Duodenal mucosa (tissue), 2 donors: ENCODE data around the gene C3orf38.
A peak's percentile ranks its signal among the peaks of the same experiment; 100 is the strongest.
"Not testable (repeated sequence)": the region's sequence is repeated elsewhere in the genome, so short reads cannot be mapped to it uniquely, and the experiment has no call there.

ENCODE experiments used
- H3K27ac ChIP-seq: one replicate; pipeline ENCODE4 v1.7.0; 2013; ENCODE audit warnings: low read depth, low read length
- H3K27me3 ChIP-seq, 2 donors: one replicate each; pipeline ENCODE4 v1.7.0; 2013; ENCODE audit warnings: low read length in 2 of 2, control low read depth in 1 of 2; ENCODE audit not compliant: insufficient read depth in 2 of 2, control insufficient read depth in 1 of 2
- H3K36me3 ChIP-seq, 2 donors: one replicate each; pipeline ENCODE4 v1.7.0; 2013; ENCODE audit warnings: low read length in 2 of 2, control low read depth in 1 of 2; ENCODE audit not compliant: insufficient read depth in 2 of 2, control insufficient read depth in 1 of 2
- H3K4me1 ChIP-seq, 2 donors: one replicate each; pipeline ENCODE4 v1.7.0; 2013; ENCODE audit warnings: low read length in 2 of 2, control low read depth in 1 of 2; ENCODE audit not compliant: insufficient read depth in 2 of 2, control insufficient read depth in 1 of 2
- H3K4me3 ChIP-seq, 2 donors: one replicate each; pipeline ENCODE4 v1.7.0; 2013; ENCODE audit warnings: low read length in 2 of 2, low read depth in 1 of 2
- H3K9ac ChIP-seq, 2 donors: one replicate each; pipeline ENCODE4 v1.7.0; 2013; ENCODE audit warnings: low read length in 2 of 2, low read depth in 1 of 2
- H3K9me3 ChIP-seq, 2 donors: one replicate each; pipeline ENCODE4 v1.7.0; 2013; ENCODE audit warnings: low read length in 2 of 2, control low read depth in 1 of 2; ENCODE audit not compliant: control insufficient read depth in 1 of 2

The C3orf38 gene

DNA sequence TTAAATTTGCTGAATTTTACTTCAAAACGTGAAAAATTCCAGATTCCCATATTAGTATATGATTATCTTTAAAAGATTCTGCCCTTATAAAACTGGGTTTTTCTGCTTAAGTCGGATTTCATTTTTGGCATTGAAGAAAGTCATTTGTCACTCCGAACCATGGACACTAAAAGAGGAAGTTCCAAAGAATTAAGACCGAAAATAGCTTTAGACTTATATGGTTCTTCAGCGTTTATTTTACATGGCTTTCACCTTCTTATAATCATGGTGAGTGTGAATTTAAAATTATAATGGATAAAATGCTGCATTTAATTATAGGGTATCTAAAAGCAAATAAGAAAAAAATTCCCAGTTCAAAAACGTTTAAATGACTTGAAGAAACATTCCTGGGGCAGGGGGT lies 1.0 kb downstream of the C3orf38 start:
- Histone ChIP-seq H3K27me3 (no peaks in the 10 kb centered on the region), H3K4me1 (peaks cover 22 to 28% of the 10 kb centered on the region in 2 donors), H3K9ac (peak overlapping the region; percentile 98 to 99), H3K4me3 (peak overlapping the region; percentile 98), H3K36me3 (peaks cover 9 to 19% of the 10 kb centered on the region in 2 donors), H3K9me3 (no peaks in the 10 kb centered on the region), H3K27ac (no peak overlapping the region)

DNA sequence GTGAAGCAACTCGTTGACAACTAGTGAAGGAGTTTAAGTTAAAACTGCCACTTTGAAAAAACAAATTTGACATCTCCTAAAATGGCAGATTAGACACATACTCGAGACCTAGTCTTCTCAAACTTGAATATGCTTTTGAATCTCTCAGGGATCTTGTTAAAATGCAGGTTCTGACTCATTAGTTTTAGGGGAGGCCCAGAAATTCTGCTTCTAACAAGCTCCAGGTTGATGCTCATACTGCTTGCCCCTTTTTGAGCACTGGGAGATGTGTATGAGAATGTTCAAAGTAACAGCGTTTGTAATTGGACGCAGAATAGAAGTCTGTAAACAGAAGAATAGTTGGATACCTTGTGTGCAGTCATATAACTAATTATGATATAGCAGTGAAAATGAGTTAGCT lies 1.6 kb downstream of the C3orf38 start:
- no peaks in the 10 kb centered on the region for H3K27me3 ChIP-seq
- H3K9ac ChIP-seq, result peak overlapping the region in 1 of 2 donors; percentile 57
- peaks cover 14 to 25% of the 10 kb centered on the region in 2 donors for H3K36me3 ChIP-seq
- H3K27ac ChIP-seq, result no peak overlapping the region
- H3K4me1 ChIP-seq, result peaks cover 22 to 28% of the 10 kb centered on the region in 2 donors
- H3K4me3 ChIP-seq, result peak overlapping the region; percentile 98
- no peaks in the 10 kb centered on the region for H3K9me3 ChIP-seq

DNA sequence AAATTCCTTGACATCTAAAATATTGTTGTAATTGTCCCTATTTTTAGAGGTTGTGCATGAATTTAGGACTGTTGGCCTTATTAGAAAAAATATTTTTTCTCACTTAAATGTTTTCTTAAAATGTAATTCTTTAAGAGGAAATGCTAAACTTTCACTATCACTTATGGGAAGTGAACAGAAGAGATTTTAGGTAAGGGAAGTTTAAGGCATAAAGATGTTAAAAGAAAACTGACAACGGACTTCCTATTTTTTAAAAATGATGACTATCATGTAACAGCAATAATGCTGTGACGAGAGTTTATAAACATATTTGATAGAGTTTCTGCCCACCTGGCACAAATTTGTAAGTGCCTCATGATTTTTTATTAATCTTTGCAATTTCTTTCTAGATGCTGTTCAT lies 3.1 kb downstream of the C3orf38 start:
- peaks cover 24 to 34% of the 10 kb centered on the region in 2 donors for H3K36me3 ChIP-seq
- H3K9me3 ChIP-seq, result no peaks in the 10 kb centered on the region
- H3K27ac ChIP-seq, result no peak overlapping the region
- no peak overlapping the region for H3K4me3 ChIP-seq
- no peaks in the 10 kb centered on the region for H3K27me3 ChIP-seq
- no peak overlapping the region for H3K9ac ChIP-seq
- peaks cover 15 to 22% of the 10 kb centered on the region in 2 donors for H3K4me1 ChIP-seq

DNA sequence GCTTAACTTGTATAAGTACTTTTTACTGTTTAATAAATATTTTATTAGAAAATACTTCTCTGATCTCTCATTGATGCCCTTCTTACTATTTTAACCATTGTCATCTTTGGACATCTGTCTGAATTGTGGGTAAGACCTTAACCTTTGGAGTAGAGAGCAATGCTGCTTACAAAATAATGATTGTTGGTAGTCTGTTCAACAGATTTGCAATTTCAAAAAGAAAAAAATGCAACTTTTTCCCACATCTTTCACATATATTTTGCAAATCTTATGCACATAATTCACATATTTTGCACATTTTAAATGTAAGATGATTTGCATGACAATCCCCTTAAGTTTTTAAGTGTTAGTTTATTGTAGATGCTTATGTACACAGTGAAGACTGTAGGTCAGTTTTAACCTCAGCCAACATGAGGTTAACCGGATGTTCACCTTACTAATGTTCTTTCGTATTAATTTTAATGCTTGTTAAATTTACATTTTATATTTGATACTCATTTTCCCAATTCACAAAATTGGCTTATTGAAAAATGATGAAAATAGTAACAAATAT lies 16.7 kb downstream of the C3orf38 start:
- Histone ChIP-seq H3K9me3 (no peaks in the 10 kb centered on the region), H3K27ac (no peak overlapping the region), H3K9ac (no peak overlapping the region), H3K4me3 (no peak overlapping the region), H3K4me1 (no peaks in the 10 kb centered on the region), H3K27me3 (no peaks in the 10 kb centered on the region), H3K36me3 (peaks cover 0 to 4% of the 10 kb centered on the region in 2 donors)

DNA sequence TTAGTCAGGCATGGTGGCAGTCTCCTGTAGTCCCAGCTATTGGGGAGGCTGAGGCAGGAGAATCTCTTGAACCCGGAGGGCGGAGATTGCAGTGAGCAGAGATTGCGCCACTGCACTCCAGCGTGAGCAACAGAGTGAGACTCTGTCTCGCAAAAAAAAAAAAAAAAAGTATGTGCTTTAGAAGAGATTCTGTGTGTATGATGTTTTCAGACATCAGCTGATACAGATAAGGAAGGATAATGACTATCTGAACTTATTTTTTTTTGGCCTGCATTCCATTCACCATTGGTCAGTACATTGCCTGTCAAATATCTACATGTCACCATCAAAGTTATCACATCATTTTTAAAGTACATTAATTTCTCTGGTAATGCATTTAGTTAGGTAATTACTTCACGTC lies 17.4 kb downstream of the C3orf38 start:
- no peak overlapping the region for H3K9ac ChIP-seq
- H3K9me3 ChIP-seq, result peaks cover 0 to under 1% of the 10 kb centered on the region in 2 donors
- no peak overlapping the region for H3K27ac ChIP-seq
- no peaks in the 10 kb centered on the region for H3K27me3 ChIP-seq
- no peaks in the 10 kb centered on the region for H3K4me1 ChIP-seq
- peaks cover 0 to 4% of the 10 kb centered on the region in 2 donors for H3K36me3 ChIP-seq
- H3K4me3 ChIP-seq, result no peak overlapping the region

DNA sequence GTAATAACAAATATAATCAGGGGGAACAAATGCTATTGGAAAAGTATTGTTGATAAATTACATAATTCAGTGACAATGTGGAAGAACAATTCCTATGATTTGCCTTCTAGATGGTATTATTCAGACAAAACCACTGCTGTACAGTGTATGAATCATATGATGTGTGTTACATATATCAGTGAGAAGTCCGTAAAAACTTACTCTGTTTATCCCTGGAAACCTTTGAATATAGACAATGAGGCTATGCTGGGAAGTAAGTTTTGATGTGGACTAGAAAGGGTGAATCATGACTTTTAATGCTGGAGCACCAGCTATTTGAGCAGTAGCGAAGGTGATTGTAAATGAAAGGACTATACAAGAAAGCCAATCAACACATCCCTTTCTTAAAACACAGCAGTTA lies 17.9 kb downstream of the C3orf38 start:
- H3K36me3 ChIP-seq, result peaks cover 0 to 4% of the 10 kb centered on the region in 2 donors
- no peaks in the 10 kb centered on the region for H3K27me3 ChIP-seq
- H3K4me3 ChIP-seq, result no peak overlapping the region
- H3K27ac ChIP-seq, result no peak overlapping the region
- H3K9me3 ChIP-seq, result peaks cover 0 to 4% of the 10 kb centered on the region in 2 donors
- H3K4me1 ChIP-seq, result no peaks in the 10 kb centered on the region
- H3K9ac ChIP-seq, result no peak overlapping the region

DNA sequence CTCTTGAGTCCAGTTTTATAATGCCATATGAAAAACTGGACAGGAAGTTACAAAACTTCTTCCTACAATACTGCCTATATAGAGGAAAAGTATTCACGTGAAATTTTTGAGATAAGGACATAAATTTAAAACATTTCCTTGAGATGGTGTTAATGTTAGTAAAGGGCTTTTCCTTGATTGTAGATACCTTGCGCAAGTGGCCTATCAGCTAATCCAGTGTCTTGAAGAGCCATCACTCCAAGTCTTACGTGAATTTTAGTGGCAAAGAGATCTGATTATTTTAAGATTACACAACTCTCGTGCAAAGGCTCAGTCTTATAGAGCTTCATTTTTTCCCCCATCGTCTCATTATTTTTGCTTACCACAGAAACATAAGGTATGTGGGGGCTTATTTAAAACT lies 18.4 kb downstream of the C3orf38 start:
- Histone ChIP-seq H3K4me1 (no peaks in the 10 kb centered on the region), H3K27ac (no peak overlapping the region), H3K27me3 (no peaks in the 10 kb centered on the region), H3K36me3 (peaks cover 0 to 4% of the 10 kb centered on the region in 2 donors), H3K4me3 (no peak overlapping the region), H3K9me3 (peaks cover 0 to 4% of the 10 kb centered on the region in 2 donors), H3K9ac (no peak overlapping the region)

DNA sequence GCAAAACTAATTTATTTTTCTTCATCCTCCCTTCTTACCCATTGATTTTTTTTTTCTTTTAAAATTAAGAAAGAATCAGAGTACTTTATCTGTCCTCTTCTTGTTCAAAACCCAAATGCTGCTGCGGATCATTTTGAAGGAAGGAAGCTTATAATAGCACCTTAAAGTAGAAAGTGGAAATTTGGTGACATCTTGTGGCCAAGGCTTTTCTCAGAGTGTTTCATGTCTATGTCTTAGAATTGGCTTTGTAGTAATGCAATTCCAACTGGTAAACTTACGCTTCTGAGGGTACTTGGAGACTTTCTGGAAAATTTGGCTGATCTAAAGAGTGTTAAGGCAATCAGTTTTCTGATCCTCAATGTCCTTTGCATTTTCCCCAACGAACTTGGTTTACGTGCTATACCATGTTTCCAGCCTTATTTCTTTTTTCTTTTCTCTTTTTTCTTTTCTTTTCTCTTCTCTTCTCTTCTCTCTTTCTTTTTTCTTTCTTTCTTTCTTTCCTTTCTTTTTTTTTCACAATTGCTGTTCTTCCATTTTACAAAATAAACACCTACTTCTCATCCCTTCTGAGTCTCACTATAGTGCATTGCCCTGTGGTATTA lies 30.7 kb downstream of the C3orf38 start:
- Histone ChIP-seq H3K36me3 (no peaks in the 10 kb centered on the region), H3K9me3 (no peaks in the 10 kb centered on the region), H3K27ac (no peak overlapping the region), H3K4me1 (no peaks in the 10 kb centered on the region), H3K27me3 (no peaks in the 10 kb centered on the region), H3K4me3 (no peak overlapping the region), H3K9ac (no peak overlapping the region)

DNA sequence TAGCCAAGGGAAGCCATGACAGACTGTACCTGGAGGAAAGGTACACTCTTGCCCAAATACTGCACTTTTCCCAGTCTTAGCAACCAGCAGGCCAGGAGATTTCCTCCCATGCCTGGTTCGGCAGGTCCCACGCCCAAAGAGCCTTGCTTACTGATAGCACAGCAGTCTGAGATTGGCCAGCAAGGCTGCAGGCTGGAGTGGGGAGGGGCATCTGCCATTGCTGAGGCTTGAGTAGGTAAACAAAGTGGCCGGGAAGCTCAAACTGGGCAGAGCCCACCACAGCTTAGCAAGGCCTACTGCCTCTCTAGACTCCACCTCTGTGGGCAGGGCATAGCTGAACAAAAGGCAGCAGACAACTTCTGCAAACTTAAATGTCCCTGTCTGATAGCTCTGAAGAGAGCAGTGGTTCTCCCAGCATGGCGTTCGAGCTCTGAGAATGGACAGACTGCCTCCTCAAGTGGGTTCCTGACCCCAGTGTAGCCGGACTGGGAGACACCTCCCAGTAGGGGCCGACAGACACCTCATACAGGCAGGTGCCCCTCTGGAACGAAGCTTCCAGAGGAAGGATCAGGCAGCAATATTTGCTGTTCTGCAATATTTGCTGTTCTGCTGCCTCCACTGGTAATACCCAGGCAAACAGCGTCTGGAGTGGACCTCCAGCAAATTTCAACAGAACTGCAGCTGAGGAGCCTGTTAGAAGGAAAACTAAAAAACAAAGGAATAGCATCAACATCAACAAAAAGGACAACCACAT lies 32.6 kb downstream of the C3orf38 start:
- H3K4me3 ChIP-seq, H3K27ac ChIP-seq, H3K4me1 ChIP-seq, H3K27me3 ChIP-seq, H3K36me3 ChIP-seq, H3K9ac ChIP-seq, H3K9me3 ChIP-seq: not testable (repeated sequence)

DNA sequence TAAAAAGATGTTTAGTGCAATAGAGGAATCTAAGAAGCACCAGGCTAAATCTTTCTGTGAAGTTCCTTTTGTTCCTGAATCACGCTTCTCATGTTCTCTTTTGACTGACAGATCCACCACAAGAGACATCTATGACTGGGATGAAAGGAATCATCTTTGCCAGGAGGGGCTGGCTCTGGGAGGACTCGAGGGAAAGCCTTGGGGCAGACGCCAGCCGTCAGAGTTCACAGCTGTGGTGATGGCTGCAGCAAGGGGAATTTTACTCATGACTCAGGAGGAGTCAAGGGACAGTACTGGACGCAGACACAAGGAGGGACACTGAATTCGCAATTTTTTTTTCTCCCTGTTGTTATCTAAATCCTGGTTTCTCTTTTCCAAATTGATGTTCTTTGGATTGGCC lies 38.7 kb downstream of the C3orf38 start:
- Histone ChIP-seq H3K4me1 (no peaks in the 10 kb centered on the region), H3K27me3 (no peaks in the 10 kb centered on the region), H3K9me3 (no peaks in the 10 kb centered on the region), H3K27ac (no peak overlapping the region), H3K9ac (no peak overlapping the region), H3K36me3 (no peaks in the 10 kb centered on the region), H3K4me3 (no peak overlapping the region)
